ENCODE measurements around the gene OSBPL2. TPM values are rescaled to one million over a fixed set of nuclear protein-coding genes. Genes with fewer than 3 reads are reported as not detected.
A peak's percentile ranks its signal among the peaks of the same experiment; 100 is the strongest.

Gene OSBPL2
- total and polyA plus RNA-seq, 11 donors: 20.0 to 57.9 (median 38.3) TPM

- Histone ChIP-seq H3K4me3 (no peak overlapping the region), H3K36me3 (peaks cover 3 to 89% (median 75%) of the 10 kb centered on the region in 9 donors), H3K27me3 (no peaks in the 10 kb centered on the region), H3K9me3 (no peaks in the 10 kb centered on the region), H3K27ac (no peak overlapping the region), H3K4me1 (no peaks in the 10 kb centered on the region)
- no peak for TF ChIP-seq POLR2A (IDR thresholded peaks at IDR 0.05)
- no peak for TF ChIP-seq CTCF (IDR thresholded peaks at IDR 0.05)
- ATAC-seq (no peak), DNase-seq (peak in 2 of 5 donors; percentile 19 to 61)
- WGBS, 4 donors: 81 to 83% (median 82%) methylated on average over 18 to 25 of the region's 25 CpGs
- intact Hi-C loops (cut with DNase I): no loop called here
These were observed 85.9 kb downstream of the OSBPL2 start for GRCh38 chr20:62323980-62324906.

- ATAC-seq (no peak), DNase-seq (peak in 2 of 5 donors; percentile 9 to 46)
- TF ChIP-seq CTCF (IDR thresholded peaks at IDR 0.05) (no peak), POLR2A (IDR thresholded peaks at IDR 0.05) (no peak)
- Histone ChIP-seq H3K4me3 (no peak overlapping the region), H3K4me1 (no peaks in the 10 kb centered on the region), H3K9me3 (no peaks in the 10 kb centered on the region), H3K27ac (no peak overlapping the region), H3K27me3 (no peaks in the 10 kb centered on the region), H3K36me3 (peaks cover 3 to 92% (median 75%) of the 10 kb centered on the region in 9 donors)
- intact Hi-C loops (cut with DNase I): no loop called here
- WGBS, 4 donors: 87 to 96% (median 88%) methylated on average over 8 to 14 of the region's 14 CpGs
These were observed 87.0 kb downstream of the OSBPL2 start for GRCh38 chr20:62325172-62325905.

- no peak overlapping the region for H3K4me3 ChIP-seq
- peaks cover 3 to 97% (median 79%) of the 10 kb centered on the region in 9 donors for H3K36me3 ChIP-seq
- no peaks in the 10 kb centered on the region for H3K9me3 ChIP-seq
- 94 to 97% (median 96%) methylated on average over 7 to 14 of the region's 14 CpGs for WGBS, 4 donors
- TF ChIP-seq CTCF (IDR thresholded peaks at IDR 0.05) (no peak), POLR2A (IDR thresholded peaks at IDR 0.05) (no peak)
- DNase-seq (peak in 1 of 5 donors; percentile 16), ATAC-seq (no peak)
- H3K27me3 ChIP-seq: no peaks in the 10 kb centered on the region
- peaks cover 0 to 2% (median 0%) of the 10 kb centered on the region in 12 donors for H3K4me1 ChIP-seq
- no peak overlapping the region for H3K27ac ChIP-seq
- intact Hi-C loops (cut with DNase I): no loop called here
These were observed 88.2 kb downstream of the OSBPL2 start for GRCh38 chr20:62326559-62326958.
